CD14-positive monocyte (primary cell): ENCODE results near the gene POLR2J2. TPM values are rescaled to one million over a fixed set of nuclear protein-coding genes. Genes with fewer than 3 reads are reported as not detected.
"Not testable (repeated sequence)": the region's sequence is repeated elsewhere in the genome, so short reads cannot be mapped to it uniquely, and the experiment has no call there.

Source experiments
- DNase-seq, 3 donors: peaks; one replicate each; pipeline ENCODE4 v3.0.0-alpha.2; 2011 to 2022
- H2AFZ ChIP-seq: 2 replicates; pipeline ENCODE4 v1.6.0; 2012; ENCODE audit warnings: mild to moderate bottlenecking, low read depth, low read length, inconsistent platforms; ENCODE audit not compliant: insufficient read depth, poor library complexity, severe bottlenecking
- H3K27ac ChIP-seq, 2 donors: 1 replicate in 1 of 2; 2 replicates in 1 of 2; pipeline ENCODE4 v1.5.1; 2012 to 2013; ENCODE audit warnings: low read length in 2 of 2, control low read depth in 1 of 2, inconsistent platforms in 1 of 2, low read depth in 1 of 2, mild to moderate bottlenecking in 1 of 2
- H3K27me3 ChIP-seq, 2 donors: one replicate each; pipeline versions ENCODE4 v1.6.0 to v1.6.1; 2011 to 2013; ENCODE audit warnings: low read length in 2 of 2; ENCODE audit not compliant: control insufficient read depth in 2 of 2, insufficient read depth in 2 of 2
- H3K36me3 ChIP-seq, 2 donors: replicated peaks in 1 of 2; 1 replicate in 1 of 2; 2 replicates in 1 of 2; pipeline versions ENCODE4 v1.5.1 to v1.6.1; 2012 to 2013; ENCODE audit warnings: low read length in 2 of 2, control low read depth in 1 of 2, inconsistent platforms in 1 of 2, mild to moderate bottlenecking in 1 of 2; ENCODE audit not compliant: insufficient read depth in 2 of 2, control insufficient read depth in 1 of 2
- H3K4me1 ChIP-seq, 2 donors: 1 replicate in 1 of 2; 2 replicates in 1 of 2; pipeline versions ENCODE4 v1.5.1 to v1.6.1; 2012 to 2013; ENCODE audit warnings: low read length in 2 of 2, control low read depth in 1 of 2, inconsistent platforms in 1 of 2, mild to moderate bottlenecking in 1 of 2, moderate library complexity in 1 of 2; ENCODE audit not compliant: insufficient read depth in 2 of 2, control insufficient read depth in 1 of 2
- H3K4me2 ChIP-seq: replicated peaks from 2 replicates; pipeline ENCODE3; 2012; ENCODE audit warnings: low read length, moderate library complexity, mild to moderate bottlenecking; ENCODE audit not compliant: poor library complexity, severe bottlenecking; ENCODE audit errors: extremely low read depth
- H3K4me3 ChIP-seq, 3 experiments: fragments of 200-600 bp in 1 of 3; sonication (generic) in 1 of 3; replicated peaks in 1 of 3; 1 replicate in 2 of 3; 2 replicates in 1 of 3; pipeline ENCODE4 v1.5.1; 2011 to 2013; ENCODE audit warnings: low read length in 3 of 3, mild to moderate bottlenecking in 3 of 3, control low read depth in 2 of 3, low read depth in 2 of 3, inconsistent platforms in 1 of 3, moderate library complexity in 1 of 3
- H3K79me2 ChIP-seq: 2 replicates; pipeline ENCODE4 v1.6.0; 2012; ENCODE audit warnings: mild to moderate bottlenecking, control low read depth, inconsistent platforms, low read length, moderate library complexity; ENCODE audit not compliant: insufficient read depth
- H3K9ac ChIP-seq: 2 replicates; pipeline ENCODE4 v1.6.0; 2017; ENCODE audit warnings: low read length, mild to moderate bottlenecking; ENCODE audit not compliant: insufficient read depth, poor library complexity, severe bottlenecking
- H3K9me3 ChIP-seq, 2 donors: replicated peaks in 1 of 2; 1 replicate in 1 of 2; 2 replicates in 1 of 2; pipeline versions ENCODE4 v1.5.1 to v1.6.1; 2012 to 2013; ENCODE audit warnings: low read length in 2 of 2, control low read depth in 1 of 2; ENCODE audit not compliant: control insufficient read depth in 1 of 2, insufficient read depth in 1 of 2
- H4K20me1 ChIP-seq: 2 replicates; pipeline ENCODE4 v1.6.0; 2012; ENCODE audit warnings: mild to moderate bottlenecking, low read length, control low read depth, moderate library complexity; ENCODE audit not compliant: insufficient read depth
- H3K27ac Mint-ChIP-seq, 7 donors: one replicate each; pipeline ENCODE4 v1.8.0; 2020; ENCODE audit warnings: mild to moderate bottlenecking in 7 of 7, mixed read lengths in 7 of 7, moderate library complexity in 6 of 7, inconsistent platforms in 2 of 7
- H3K27me3 Mint-ChIP-seq, 3 donors: one replicate each; pipeline ENCODE4 v1.8.0; 2021 to 2022; ENCODE audit warnings: low read depth in 3 of 3, mild to moderate bottlenecking in 3 of 3, mixed read lengths in 3 of 3, moderate library complexity in 3 of 3, inconsistent platforms in 1 of 3
- H3K36me3 Mint-ChIP-seq, 2 donors: one replicate each; pipeline ENCODE4 v1.8.0; 2020; ENCODE audit warnings: mixed read lengths in 2 of 2, inconsistent platforms in 1 of 2, mild to moderate bottlenecking in 1 of 2
- H3K4me1 Mint-ChIP-seq: one replicate; pipeline ENCODE4 v1.8.0; 2020; ENCODE audit warnings: mild to moderate bottlenecking, mixed read lengths
- H3K4me3 Mint-ChIP-seq, 2 donors: one replicate each; pipeline ENCODE4 v1.8.0; 2020; ENCODE audit warnings: mild to moderate bottlenecking in 2 of 2, mixed read lengths in 2 of 2, moderate library complexity in 1 of 2
- H3K9me3 Mint-ChIP-seq, 7 donors: one replicate each; pipeline ENCODE4 v1.8.0; 2020 to 2022; ENCODE audit warnings: mixed read lengths in 7 of 7, mild to moderate bottlenecking in 6 of 7, moderate library complexity in 6 of 7, inconsistent platforms in 2 of 7
- WGBS: methylation state at CpG from one replicate; pipeline ENCODE4 v1.1.5; 2013; ENCODE audit warnings: missing lambda C conversion rate; ENCODE audit not compliant: insufficient coverage; 5-methylcytosine and 5-hydroxymethylcytosine counted together
- intact Hi-C, 2 donors: fragments of 100-400 bp; cut with micrococcal nuclease; formaldehyde crosslinking; loops; one replicate each; pipeline versions ENCODE4 v1.15.0 to v1.15.1; 2023
- polyA plus RNA-seq, 3 donors: library from polyadenylated mRNA; depleted of rRNA in 1 of 3; unstranded in 2 of 3; stranded (reverse) in 1 of 3; fragments of 300-500 nt in 2 of 3; fragments of >200 nt in 1 of 3; fragmentation: Illumina TruSeq in 2 of 3; gene quantifications; 1 replicate in 2 of 3; 2 replicates in 1 of 3; pipeline ENCODE4 v1.2.3, GENCODE V29; 2012 to 2021

Gene POLR2J2
- polyA plus RNA-seq, 3 donors = 1.1 to 5.5 (median 1.2) TPM

- H3K36me3 ChIP-seq, H3K9ac ChIP-seq, DNase-seq, H3K27ac ChIP-seq, H2AFZ ChIP-seq, H3K79me2 ChIP-seq, H3K27me3 ChIP-seq, H3K27ac Mint-ChIP-seq, H3K27me3 Mint-ChIP-seq, H3K4me3 Mint-ChIP-seq, intact Hi-C loops, H3K9me3 ChIP-seq, H3K4me2 ChIP-seq, H3K36me3 Mint-ChIP-seq, H4K20me1 ChIP-seq, H3K9me3 Mint-ChIP-seq, H3K4me1 ChIP-seq, H3K4me3 ChIP-seq: not testable (repeated sequence)
- no CpG with 5 or more reads among the region's 2 CpGs for WGBS
- peaks cover 10% of the 10 kb centered on the region for H3K4me1 Mint-ChIP-seq
Measured at GRCh38 chr7:102696009-102696408, 24.5 kb upstream of the POLR2J2 start.

GRCh38 chr7:102695033-102695552, 23.6 kb upstream of the POLR2J2 start:
- peak overlapping the region in 1 of 7 donors; percentile 22 for H3K27ac Mint-ChIP-seq
- DNase-seq, H3K9ac ChIP-seq, H3K27me3 Mint-ChIP-seq, H3K4me2 ChIP-seq, H3K79me2 ChIP-seq, H3K36me3 Mint-ChIP-seq, H3K9me3 ChIP-seq, H4K20me1 ChIP-seq, H3K27me3 ChIP-seq, H3K9me3 Mint-ChIP-seq, H2AFZ ChIP-seq, H3K4me3 ChIP-seq, intact Hi-C loops, H3K4me1 ChIP-seq, H3K36me3 ChIP-seq, H3K4me3 Mint-ChIP-seq, H3K27ac ChIP-seq: not testable (repeated sequence)
- no CpG with 5 or more reads among the region's 3 CpGs for WGBS
- peaks cover 10% of the 10 kb centered on the region for H3K4me1 Mint-ChIP-seq

GRCh38 chr7:102694008-102694407, 22.5 kb upstream of the POLR2J2 start:
- H3K4me2 ChIP-seq, intact Hi-C loops, H3K9me3 ChIP-seq, H3K36me3 ChIP-seq, H3K9ac ChIP-seq, H3K79me2 ChIP-seq, H3K4me3 ChIP-seq, H3K27ac ChIP-seq, H3K36me3 Mint-ChIP-seq, H2AFZ ChIP-seq, H3K4me3 Mint-ChIP-seq, H3K4me1 ChIP-seq, H3K27me3 ChIP-seq, DNase-seq, H3K27me3 Mint-ChIP-seq, H3K27ac Mint-ChIP-seq, H3K9me3 Mint-ChIP-seq, H4K20me1 ChIP-seq: not testable (repeated sequence)
- H3K4me1 Mint-ChIP-seq = peaks cover 10% of the 10 kb centered on the region
- WGBS = no CpG with 5 or more reads among the region's 2 CpGs

GRCh38 chr7:102690602-102691001, 19.1 kb upstream of the POLR2J2 start:
- H3K4me1 Mint-ChIP-seq, H3K36me3 ChIP-seq, H4K20me1 ChIP-seq, DNase-seq, intact Hi-C loops, H3K4me1 ChIP-seq, H3K9ac ChIP-seq, H3K27ac Mint-ChIP-seq, H3K27me3 Mint-ChIP-seq, H3K79me2 ChIP-seq, H2AFZ ChIP-seq, H3K4me2 ChIP-seq, H3K27ac ChIP-seq, H3K36me3 Mint-ChIP-seq, H3K9me3 Mint-ChIP-seq, H3K4me3 ChIP-seq, H3K9me3 ChIP-seq, H3K27me3 ChIP-seq: not testable (repeated sequence)
- peak overlapping the region in 1 of 2 donors; percentile 16 for H3K4me3 Mint-ChIP-seq
- WGBS = no CpG with 5 or more reads among the region's 6 CpGs
